Smooth muscle cell of the brain vasculature (primary cell): Measurements from ENCODE around the gene TBC1D2B.
"Not testable (repeated sequence)": the region's sequence is repeated elsewhere in the genome, so short reads cannot be mapped to it uniquely, and the experiment has no call there.

Source experiments
- DNase-seq: peaks from one replicate; pipeline ENCODE4 v3.0.0-alpha.2; 2012; ENCODE audit warnings: low read depth, low spot score

Gene TBC1D2B

GRCh38 chr15:77975332-77976094 is 102.0 kb downstream of the TBC1D2B start:
- DNase-seq = no peak

- no peak for DNase-seq
Measured at GRCh38 chr15:77974416-77975331, 102.8 kb downstream of the TBC1D2B start.

GRCh38 chr15:77974098-77974414 is 103.5 kb downstream of the TBC1D2B start:
- DNase-seq = no peak

- not testable (repeated sequence) for DNase-seq
Measured at GRCh38 chr15:77973273-77974097, 104.0 kb downstream of the TBC1D2B start.

GRCh38 chr15:77972706-77973105 is 104.8 kb downstream of the TBC1D2B start:
- DNase-seq = not testable (repeated sequence)

- DNase-seq = not testable (repeated sequence)
Measured at GRCh38 chr15:77971875-77972274, 105.6 kb downstream of the TBC1D2B start.

- not testable (repeated sequence) for DNase-seq
Measured at GRCh38 chr15:77970813-77971360, 106.6 kb downstream of the TBC1D2B start.

- no peak for DNase-seq
Measured at GRCh38 chr15:77969055-77969454, 108.5 kb downstream of the TBC1D2B start.

GRCh38 chr15:77967798-77968197 is 109.7 kb downstream of the TBC1D2B start:
- no peak for DNase-seq

- DNase-seq = not testable (repeated sequence)
Measured at GRCh38 chr15:77967235-77967615, 110.3 kb downstream of the TBC1D2B start.

GRCh38 chr15:77966540-77967234 is 110.8 kb downstream of the TBC1D2B start:
- no peak for DNase-seq

- no peak for DNase-seq
Measured at GRCh38 chr15:77964193-77964592, 113.3 kb downstream of the TBC1D2B start.

GRCh38 chr15:77959432-77959879 is 118.1 kb downstream of the TBC1D2B start:
- DNase-seq = peak; percentile 37

- DNase-seq = not testable (repeated sequence)
Measured at GRCh38 chr15:77958716-77959431, 118.6 kb downstream of the TBC1D2B start.

GRCh38 chr15:77958021-77958420 is 119.5 kb downstream of the TBC1D2B start:
- DNase-seq = not testable (repeated sequence)

GRCh38 chr15:77953926-77954325 is 123.6 kb downstream of the TBC1D2B start:
- DNase-seq = not testable (repeated sequence)

GRCh38 chr15:77952928-77953446 is 124.5 kb downstream of the TBC1D2B start:
- not testable (repeated sequence) for DNase-seq

GRCh38 chr15:77951105-77951786 is 126.3 kb downstream of the TBC1D2B start:
- DNase-seq = not testable (repeated sequence)

GRCh38 chr15:77950470-77950869 is 127.0 kb downstream of the TBC1D2B start:
- not testable (repeated sequence) for DNase-seq
